Measurements from ENCODE around the gene MYO10. TPM values are rescaled to one million over a fixed set of nuclear protein-coding genes. Genes with fewer than 3 reads are reported as not detected.

MYO10 gene
- total and polyA plus RNA-seq, 2 of the 8 experiments (the other 6 are each of a cell fraction or from before 2014, with no cell fraction given): 21.5 to 107 TPM

GRCh38 chr5:16674750-16675149 lies 261.3 kb downstream of the MYO10 start:
- H3K36me3 ChIP-seq (ENCODE audit: control insufficient read depth in 2 of 4, insufficient read depth in 4 of 4, low read length in 3 of 4): peaks cover 58 to 93% (median 82%) of the 10 kb centered on the region in 4 experiments
- CTCF ChIA-PET (ENCODE audit: partially characterized antibody): interaction anchor here (0.8 to 6.5 kb wide), 6 partner anchors 8 to 68 kb away, joined by 3 to 51 read pairs (median 9); no protein-coding TSS in a partner anchor
- no peak for TF ChIP-seq TBP (IDR thresholded peaks at IDR 0.05; ENCODE audit: low read depth, low read length)
- no peak for TF ChIP-seq ATF2 (IDR thresholded peaks at IDR 0.05; ENCODE audit: low read length)
- TF ChIP-seq CHD2 (IDR thresholded peaks at IDR 0.05; ENCODE audit: low read length): no peak
- TF ChIP-seq JUN (IDR thresholded peaks at IDR 0.05; ENCODE audit: low read depth, low read length): no peak
- no peak for TF ChIP-seq KDM4A (IDR thresholded peaks at IDR 0.05; ENCODE audit: low read depth, low read length, severe bottlenecking)
- TF ChIP-seq CBX8 (IDR thresholded peaks at IDR 0.05; ENCODE audit: borderline replicate concordance, low read depth, low read length): no peak
- no peak for TF ChIP-seq EGR1 (IDR thresholded peaks at IDR 0.05; ENCODE audit: borderline replicate concordance, low read depth, low read length)
- TF ChIP-seq ATF3 (IDR thresholded peaks at IDR 0.05; ENCODE audit: insufficient read depth, low read depth, low read length): no peak
- no peak for TF ChIP-seq CREB1 (IDR thresholded peaks at IDR 0.05)
- no peak for TF ChIP-seq USF2 (IDR thresholded peaks at IDR 0.05; ENCODE audit: low read length)
- no peak for TF ChIP-seq YY1 (IDR thresholded peaks at IDR 0.05; ENCODE audit: low read depth, low read length)

More at GRCh38 chr5:16674750-16675149, 261.3 kb downstream of the MYO10 start:
- H3K4me3 ChIP-seq (ENCODE audit: extremely low read depth in 1 of 4, insufficient read depth in 2 of 4, low read depth in 3 of 4, low read length in 4 of 4): no peak overlapping the region
- no peak overlapping the region for H2BK12ac ChIP-seq (ENCODE audit: low read depth, low read length)
- H3K4ac ChIP-seq (replicated peaks; ENCODE audit: insufficient read length, low read depth, low read length): no peak overlapping the region
- no peak overlapping the region for H3K18ac ChIP-seq (ENCODE audit: extremely low read depth, low read length)
- H2BK20ac ChIP-seq (ENCODE audit: low read length): no peak overlapping the region
- H4K91ac ChIP-seq (replicated peaks; ENCODE audit: insufficient read length, low read length): no peak overlapping the region
- H3K27me3 ChIP-seq (replicated peaks in 1 of 4; ENCODE audit: control insufficient read depth in 3 of 4, extremely low read depth in 1 of 4, insufficient read depth in 3 of 4, low read length in 3 of 4): no peaks in the 10 kb centered on the region
- no peak overlapping the region for H2AFZ ChIP-seq (ENCODE audit: low read length)
- H4K5ac ChIP-seq (ENCODE audit: insufficient read length, low read depth, low read length): no peak overlapping the region
- no peak overlapping the region for H3K27ac ChIP-seq (ENCODE audit: low read depth, low read length)
- peaks cover 3% of the 10 kb centered on the region in 2 experiments for H4K20me1 ChIP-seq (replicated peaks in 1 of 2; ENCODE audit: control insufficient read depth in 1 of 2, insufficient read depth in 2 of 2, low read length in 2 of 2)
- H2AK5ac ChIP-seq (ENCODE audit: low read depth, low read length): no peak overlapping the region
- DNase-seq (ENCODE audit: low read depth in 1 of 2, low spot score in 2 of 2) (no peak), FAIRE-seq (no peak)
- no peak overlapping the region for H2BK15ac ChIP-seq (ENCODE audit: low read length)
- WGBS, 2 experiments (ENCODE audit: extremely low coverage in 1 of 2, insufficient coverage in 1 of 2, insufficient read length in 1 of 2, insufficient replicate concordance in 2 of 2, low coverage in 1 of 2, low lambda C conversion rate in 2 of 2, missing lambda C conversion rate in 1 of 2): 96% methylated on average over 8 of the region's 8 CpGs; no CpG with 5 or more reads in 1 of the 2 experiments
- H3K4me1 ChIP-seq (replicated peaks in 1 of 4; ENCODE audit: control insufficient read depth in 3 of 4, insufficient read depth in 4 of 4, low read length in 3 of 4): no peaks in the 10 kb centered on the region
- H3K9me3 ChIP-seq (ENCODE audit: insufficient read depth in 2 of 2, low read depth in 1 of 2, low read length in 1 of 2): no peaks in the 10 kb centered on the region
- POLR2A ChIA-PET (ENCODE audit: partially characterized antibody): interaction anchor here (1.7 kb wide), 1 partner anchor 9 kb away, joined by 3 read pairs; no protein-coding TSS in a partner anchor
- H3K23me2 ChIP-seq (ENCODE audit: low read depth, low read length): no peaks in the 10 kb centered on the region
- no peak overlapping the region for H3K23ac ChIP-seq (ENCODE audit: insufficient read length)
- H3K79me2 ChIP-seq (ENCODE audit: control insufficient read depth in 1 of 2, insufficient read depth in 2 of 2, low read length in 2 of 2): no peaks in the 10 kb centered on the region; a peak in 1 of 4 replicates
- H3K4me2 ChIP-seq (ENCODE audit: insufficient read depth in 1 of 2, low read depth in 2 of 2, low read length in 2 of 2): no peak overlapping the region
- no peak overlapping the region for H2BK5ac ChIP-seq (ENCODE audit: low read depth, low read length)
- H3K9ac ChIP-seq (replicated peaks in 1 of 4; ENCODE audit: extremely low read depth in 1 of 4, low read depth in 3 of 4, low read length in 3 of 4): no peak overlapping the region
- H3K14ac ChIP-seq (ENCODE audit: insufficient read length): no peak overlapping the region
- H3K56ac ChIP-seq (replicated peaks; ENCODE audit: insufficient read length, low read depth, low read length): no peak overlapping the region
- H4K8ac ChIP-seq (ENCODE audit: extremely low read depth, insufficient read depth, low read length): peak overlapping the region; percentile 31; the same call in 1 of the 2 replicates
- no peak overlapping the region for H2BK120ac ChIP-seq (replicated peaks; ENCODE audit: low read depth, low read length)
- no peaks in the 10 kb centered on the region; the same call in 1 of the 2 replicates for H3K79me1 ChIP-seq (ENCODE audit: low read depth, low read length)
